Left lung (tissue), 10 donors: ENCODE results near the gene RBBP5. TPM values are rescaled to one million over a fixed set of nuclear protein-coding genes. Genes with fewer than 3 reads are reported as not detected.

Experiments
- ATAC-seq: fragments of 200-7000 bp; cut with Tn5 transposase; one replicate; pipeline ENCODE4 v1.9.1; 2020; ENCODE audit warnings: moderate library complexity
- DNase-seq, 4 donors: peaks; one replicate each; pipeline ENCODE4 v3.0.0-alpha.2; 2013 to 2020
- H3K27ac ChIP-seq, 2 donors: fragments of 200-600 bp; sonication (generic) in 1 of 2; one replicate each; pipeline versions ENCODE4 v1.5.0 to v1.8.0; 2020 to 2021
- H3K27me3 ChIP-seq, 2 donors: fragments of 200-600 bp; sonication (generic) in 1 of 2; one replicate each; pipeline versions ENCODE4 v1.5.0 to v1.8.0; 2020 to 2021
- H3K36me3 ChIP-seq, 2 donors: fragments of 200-600 bp; sonication (generic) in 1 of 2; one replicate each; pipeline versions ENCODE4 v1.5.0 to v1.8.0; 2020 to 2021
- H3K4me1 ChIP-seq, 2 donors: fragments of 200-600 bp; one replicate each; pipeline ENCODE4 v1.8.0; 2021
- H3K4me3 ChIP-seq, 2 donors: fragments of 200-600 bp; sonication (generic) in 1 of 2; one replicate each; pipeline versions ENCODE4 v1.5.0 to v1.8.0; 2020 to 2021; ENCODE audit warnings: mild to moderate bottlenecking in 1 of 2
- H3K9me3 ChIP-seq, 2 donors: fragments of 200-600 bp; sonication (generic) in 1 of 2; one replicate each; pipeline versions ENCODE4 v1.5.0 to v1.8.0; 2020 to 2021
- CTCF ChIP-seq, 2 donors: fragments of 200-600 bp; sonication (generic) in 1 of 2; IDR thresholded peaks; one replicate each; pipeline versions ENCODE4 v1.5.0 to v1.8.0; 2021; ENCODE audit warnings: antibody characterized with exemption in 2 of 2
- intact Hi-C, 2 donors: fragments of 100-400 bp; cut with DNase I; formaldehyde crosslinking; loops; one replicate each; pipeline versions ENCODE4 v1.11.2 to v1.14.2; 2022
- polyA plus RNA-seq, 6 donors: library from polyadenylated mRNA; unstranded; fragments of 120-200 nt; gene quantifications; one replicate each; pipeline ENCODE4 v1.2.1, GENCODE V29; 2013; ENCODE audit not compliant: insufficient read length in 6 of 6
- total RNA-seq, 2 donors: library from RNA; stranded (reverse); fragmentation: NEBNext Ultra II Directional; extraction: Animal tissue kit (Norgen Biotek cat#: 25700); gene quantifications; one replicate each; pipeline ENCODE4 v1.2.1, GENCODE V29; 2021
- donor health status: DM: no; HTN: yes; CAD: no.
- donor health status: DM: no; HTN: no; CAD: no.

The RBBP5 gene
- total and polyA plus RNA-seq, 8 donors: 14.9 to 21.3 (median 20.2) TPM

- Histone ChIP-seq H3K27ac (no peak overlapping the region), H3K4me3 (no peak overlapping the region), H3K36me3 (peaks cover 0 to 97% of the 10 kb centered on the region in 2 donors), H3K4me1 (no peaks in the 10 kb centered on the region), H3K9me3 (no peaks in the 10 kb centered on the region), H3K27me3 (no peaks in the 10 kb centered on the region)
- intact Hi-C loops: no loop called here
- ATAC-seq (no peak), DNase-seq (no peak)
- no peak for TF ChIP-seq CTCF (IDR thresholded peaks at IDR 0.05)
These were observed 33.4 kb downstream of the RBBP5 start for GRCh38 chr1:205088341-205088740.

- H3K4me3 ChIP-seq: no peak within 1 kb of the TSS
- TF ChIP-seq CTCF (IDR thresholded peaks at IDR 0.05): no peak
- no peaks in the 10 kb centered on the region for H3K9me3 ChIP-seq
- intact Hi-C loops: no loop called here
- DNase-seq (no peak), ATAC-seq (no peak)
- H3K36me3 ChIP-seq: peaks cover 0 to 67% of the 10 kb centered on the region in 2 donors
- no peaks in the 10 kb centered on the region for H3K27me3 ChIP-seq
- no peak within 1 kb of the TSS for H3K27ac ChIP-seq
- H3K4me1 ChIP-seq: no peaks in the 10 kb centered on the region
These were observed 37.4 kb downstream of the RBBP5 start, which contains the start of gene TMEM81 for GRCh38 chr1:205084360-205084759. TMEM81 (minus strand) TSS chr1:205084460; CDS start chr1:205084320, 140 bp downstream.

GRCh38 chr1:205082431-205082830 lies 39.3 kb downstream of the RBBP5 start:
- Histone ChIP-seq H3K9me3 (no peaks in the 10 kb centered on the region), H3K36me3 (peaks cover 0 to 48% of the 10 kb centered on the region in 2 donors), H3K4me1 (no peaks in the 10 kb centered on the region), H3K27ac (no peak overlapping the region), H3K4me3 (no peak overlapping the region), H3K27me3 (no peaks in the 10 kb centered on the region)
- ATAC-seq: no peak
- intact Hi-C loops: no loop called here
- no peak for TF ChIP-seq CTCF (IDR thresholded peaks at IDR 0.05)
- no peak for DNase-seq

GRCh38 chr1:205077934-205078311 lies 43.9 kb downstream of the RBBP5 start:
- ATAC-seq: no peak
- H3K4me1 ChIP-seq: no peaks in the 10 kb centered on the region

More at GRCh38 chr1:205077934-205078311, 43.9 kb downstream of the RBBP5 start:
- peaks cover 0 to 5% of the 10 kb centered on the region in 2 donors for H3K36me3 ChIP-seq
- H3K9me3 ChIP-seq: no peaks in the 10 kb centered on the region
- H3K27me3 ChIP-seq: no peaks in the 10 kb centered on the region
- no peak overlapping the region for H3K4me3 ChIP-seq
- TF ChIP-seq CTCF (IDR thresholded peaks at IDR 0.05): no peak
- DNase-seq: no peak
- no peak overlapping the region for H3K27ac ChIP-seq
- intact Hi-C loops: no loop called here
